NCI-H1436 (cell line): ENCODE data around the gene ZNF93.
"Not testable (repeated sequence)": the region's sequence is repeated elsewhere in the genome, so short reads cannot be mapped to it uniquely, and the experiment has no call there.

Experiments used
- DNase-seq: peaks from one replicate; lab custom pipeline; 2025; lab: John Stamatoyannopoulos, UW

The ZNF93 gene

GRCh38 chr19:19900729-19901444, at the start of gene ZNF93:
Gene ZNF93, plus strand, starts transcription at chr19:19900946. Its CDS starts 143 bp downstream, at chr19:19901089.
- DNase-seq = peak; percentile 96

- DNase-seq = not testable (repeated sequence)
Observed at GRCh38 chr19:19851740-19852139, 49.0 kb upstream of the ZNF93 start.

GRCh38 chr19:19858751-19859150, 42.0 kb upstream of the ZNF93 start:
- DNase-seq = no peak

- peak; percentile 27 for DNase-seq
Observed at GRCh38 chr19:19860756-19861390, 39.9 kb upstream of the ZNF93 start.

- DNase-seq = peak; percentile 96
Observed at GRCh38 chr19:19865750-19866610, 34.8 kb upstream of the ZNF93 start, which contains the start of gene ZNF253. Gene ZNF253, plus strand, starts transcription at chr19:19865882. Its CDS starts 115 bp downstream, at chr19:19865997.

DNA sequence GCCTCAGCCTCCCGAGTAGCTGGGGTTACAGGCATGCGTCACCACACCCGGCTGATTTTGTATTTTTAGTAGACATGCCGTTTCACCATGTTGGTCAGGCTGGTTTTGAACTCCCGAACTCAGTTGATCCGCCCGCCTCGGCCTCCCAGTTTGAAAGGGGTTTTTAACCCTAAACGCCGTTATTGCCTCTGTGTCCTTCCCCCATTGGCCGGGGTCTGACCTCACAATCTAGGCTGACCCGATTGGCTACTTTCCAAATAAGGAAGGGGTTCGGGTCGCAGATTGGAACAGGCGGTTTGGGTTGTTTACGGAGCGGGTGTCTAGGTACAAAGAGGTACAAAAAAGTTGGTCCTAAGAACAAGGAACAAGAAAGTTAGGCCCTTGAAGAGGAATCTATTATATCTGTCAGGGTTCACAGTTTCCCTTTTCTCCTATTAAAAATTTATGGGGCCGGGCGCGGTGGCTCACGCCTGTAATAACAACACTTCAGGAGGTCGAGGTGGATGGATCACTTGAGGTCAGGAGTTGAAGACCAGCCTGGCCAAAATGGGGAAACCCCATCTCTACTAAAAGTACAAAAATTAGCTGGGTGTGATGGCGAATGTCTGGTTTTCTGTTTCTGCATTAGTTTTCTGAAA, 34.0 kb upstream of the ZNF93 start:
- DNase-seq = no peak

DNA sequence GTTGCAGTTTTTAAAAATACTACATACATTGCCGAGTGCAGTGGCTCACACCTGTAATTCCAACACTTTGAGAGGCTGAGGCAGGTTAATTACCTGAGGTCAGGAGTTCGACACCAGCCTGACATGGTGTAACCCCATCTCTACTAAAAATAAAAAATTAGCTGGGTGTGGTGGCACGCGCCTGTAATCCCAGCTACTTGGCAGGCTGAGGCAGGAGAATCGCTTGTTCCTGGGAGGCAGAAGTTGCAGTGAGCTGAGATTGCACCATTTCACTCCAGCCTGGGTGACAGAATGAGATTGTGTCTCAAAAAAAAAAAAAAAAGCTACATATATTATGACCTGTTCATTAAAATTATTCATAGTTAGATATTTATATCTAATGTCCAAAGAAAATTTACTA, 30.7 kb upstream of the ZNF93 start:
- not testable (repeated sequence) for DNase-seq

GRCh38 chr19:19871932-19872331, 28.8 kb upstream of the ZNF93 start:
- no peak for DNase-seq

DNA sequence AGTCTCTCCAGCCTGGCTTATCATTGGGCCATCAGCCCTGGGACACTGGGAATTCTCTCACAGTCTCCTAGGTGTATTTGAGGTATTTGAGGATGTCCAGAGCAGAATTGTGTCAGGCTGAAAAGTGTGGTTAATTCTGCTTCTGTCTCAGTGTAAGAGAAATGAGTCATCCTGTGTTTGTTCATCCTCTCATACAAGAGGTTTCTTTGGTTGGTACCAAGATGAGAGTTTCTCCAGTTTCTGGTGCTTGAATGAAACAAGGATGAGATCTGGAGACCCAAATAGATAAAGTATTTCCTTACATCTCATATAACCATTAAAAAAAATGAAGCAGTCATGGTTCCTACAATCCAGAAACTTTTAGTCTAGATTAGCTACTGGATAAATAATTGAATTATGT, 27.4 kb upstream of the ZNF93 start:
- DNase-seq = no peak

- DNase-seq = no peak
Observed at GRCh38 chr19:19877724-19878123, 23.0 kb upstream of the ZNF93 start.

DNA sequence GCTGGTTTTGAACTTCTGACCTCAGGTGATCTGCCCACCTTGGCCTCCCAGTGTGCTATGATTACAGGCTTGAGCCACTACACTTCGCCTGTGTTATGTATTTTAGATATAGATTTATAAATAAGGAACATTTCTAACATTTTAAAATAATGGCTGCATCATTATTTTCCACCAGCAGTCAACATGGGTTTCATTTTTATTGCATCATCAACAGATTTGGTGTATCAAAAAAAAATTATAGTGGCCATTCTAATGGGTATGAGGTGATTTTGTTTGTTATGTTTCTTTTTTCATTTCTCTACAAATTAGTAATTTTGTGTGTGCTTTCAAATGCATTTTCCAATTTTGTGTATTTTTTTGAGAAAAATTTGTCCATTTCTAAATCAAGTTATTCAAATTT, 16.2 kb upstream of the ZNF93 start:
- DNase-seq = no peak

DNA sequence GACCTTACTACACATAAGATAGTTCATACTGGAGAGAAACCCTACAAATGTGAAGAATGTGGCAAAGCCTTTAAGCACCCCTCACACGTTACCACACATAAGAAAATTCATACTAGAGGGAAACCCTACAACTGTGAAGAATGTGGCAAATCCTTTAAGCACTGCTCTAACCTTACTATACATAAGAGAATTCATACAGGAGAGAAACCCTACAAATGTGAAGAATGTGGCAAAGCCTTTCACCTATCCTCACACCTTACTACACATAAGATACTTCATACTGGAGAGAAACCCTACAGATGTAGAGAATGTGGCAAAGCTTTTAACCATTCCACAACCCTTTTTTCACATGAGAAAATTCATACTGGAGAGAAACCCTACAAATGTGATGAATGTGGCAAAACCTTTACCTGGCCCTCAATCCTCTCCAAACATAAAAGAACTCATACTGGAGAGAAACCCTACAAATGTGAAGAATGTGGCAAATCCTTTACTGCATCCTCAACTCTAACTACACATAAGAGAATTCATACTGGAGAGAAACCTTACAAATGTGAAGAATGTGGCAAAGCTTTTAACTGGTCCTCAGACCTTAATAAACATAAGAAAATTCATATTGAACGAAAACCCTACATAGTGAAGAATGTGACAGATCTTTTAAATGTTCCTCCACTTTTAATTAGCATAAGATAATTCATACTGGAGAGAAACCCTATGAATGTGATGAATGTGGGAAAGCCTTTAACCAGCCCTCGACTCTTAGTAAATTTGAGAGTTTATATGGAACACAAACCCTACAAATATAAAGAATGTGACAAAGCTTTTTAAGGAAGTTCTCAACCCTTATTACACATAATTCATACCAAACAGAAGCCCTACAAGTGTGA, 8.4 kb upstream of the ZNF93 start:
- DNase-seq = not testable (repeated sequence)

DNA sequence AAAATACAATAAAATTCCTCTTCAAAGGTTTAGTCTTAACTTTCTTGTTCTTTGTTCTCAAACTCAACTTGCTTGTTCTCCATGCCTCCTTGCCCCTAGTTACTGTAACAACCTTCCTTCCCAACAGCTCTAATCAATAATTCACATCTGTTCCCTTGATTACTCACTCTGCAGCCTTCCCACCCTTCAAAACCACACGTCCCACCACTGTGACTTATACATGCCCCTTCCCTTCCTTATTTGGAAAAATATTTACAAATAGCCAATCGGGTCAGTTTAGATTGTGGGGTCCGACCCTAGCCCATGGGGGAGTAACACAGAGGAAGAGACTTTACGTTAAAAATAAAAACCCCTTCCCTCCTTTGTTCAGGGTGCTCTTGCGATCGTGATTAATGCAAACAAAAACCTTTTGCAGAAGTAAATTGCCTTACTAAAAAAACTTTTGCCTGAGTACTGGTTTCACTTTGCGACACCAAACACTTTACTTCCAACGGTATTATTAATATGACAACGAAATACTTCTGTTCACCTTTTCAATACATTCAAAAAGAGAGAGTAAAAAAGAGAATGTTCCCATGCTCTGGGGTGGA, 512 bp upstream of the ZNF93 start:
- DNase-seq = no peak

DNA sequence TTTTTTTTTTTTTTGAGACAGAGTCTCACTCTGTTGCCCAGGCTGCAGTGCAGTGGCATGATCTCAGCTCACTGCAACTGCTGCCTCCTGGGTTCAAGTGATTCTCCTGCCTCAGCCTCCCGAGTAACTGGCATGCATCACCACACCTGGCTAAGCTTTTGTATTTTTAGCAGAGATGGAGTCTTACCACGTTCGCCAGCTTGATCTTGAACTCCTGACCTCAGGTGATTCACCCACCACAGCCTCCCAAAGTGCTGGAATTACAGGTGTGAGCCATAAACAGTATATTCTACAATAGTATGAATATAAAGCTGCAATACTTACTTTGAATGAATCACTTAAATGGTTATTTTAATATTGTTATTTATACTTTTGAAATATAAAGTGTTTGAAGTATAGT, 6.8 kb downstream of the ZNF93 start:
- DNase-seq = not testable (repeated sequence)

DNA sequence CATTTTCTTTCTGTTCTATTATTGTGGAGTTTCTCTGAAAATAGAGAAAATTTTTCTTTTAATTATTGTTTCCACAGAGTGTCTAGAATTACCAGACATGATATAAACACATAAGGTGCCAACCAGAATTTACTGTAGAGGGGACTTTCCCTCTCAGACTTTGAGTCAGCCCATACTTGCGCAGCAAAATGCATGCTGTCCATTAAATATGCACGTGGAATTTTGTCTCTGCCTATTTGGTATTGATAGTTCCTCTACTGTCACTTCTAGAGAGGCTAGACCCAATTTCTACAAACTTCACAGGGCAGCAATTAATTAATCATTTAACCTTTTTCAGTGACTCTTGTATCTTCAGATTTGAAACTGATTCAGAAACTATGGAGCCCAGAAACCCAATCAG, 8.9 kb downstream of the ZNF93 start:
- DNase-seq = no peak

DNA sequence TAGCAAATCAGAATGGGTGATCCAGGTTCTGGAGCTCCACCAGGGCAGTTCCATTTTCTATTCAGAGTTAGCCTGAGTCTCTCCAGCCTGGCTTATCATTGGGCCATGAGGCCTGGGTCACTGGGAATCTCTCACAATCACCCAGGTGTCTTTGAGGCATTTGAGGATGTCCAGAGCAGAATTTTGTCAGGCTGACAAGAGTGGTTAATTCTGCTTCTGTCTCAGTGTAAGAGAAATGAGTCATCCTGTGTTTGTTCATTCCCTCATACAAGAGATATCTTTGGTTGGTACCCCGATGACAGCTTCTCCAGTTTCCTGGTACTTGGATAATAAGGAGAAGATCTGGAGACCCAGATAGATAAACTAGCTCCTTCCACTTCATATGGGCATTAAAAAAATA, 10.4 kb downstream of the ZNF93 start:
- no peak for DNase-seq

- no peak for DNase-seq
Observed at GRCh38 chr19:19914596-19914995, 13.8 kb downstream of the ZNF93 start.

DNA sequence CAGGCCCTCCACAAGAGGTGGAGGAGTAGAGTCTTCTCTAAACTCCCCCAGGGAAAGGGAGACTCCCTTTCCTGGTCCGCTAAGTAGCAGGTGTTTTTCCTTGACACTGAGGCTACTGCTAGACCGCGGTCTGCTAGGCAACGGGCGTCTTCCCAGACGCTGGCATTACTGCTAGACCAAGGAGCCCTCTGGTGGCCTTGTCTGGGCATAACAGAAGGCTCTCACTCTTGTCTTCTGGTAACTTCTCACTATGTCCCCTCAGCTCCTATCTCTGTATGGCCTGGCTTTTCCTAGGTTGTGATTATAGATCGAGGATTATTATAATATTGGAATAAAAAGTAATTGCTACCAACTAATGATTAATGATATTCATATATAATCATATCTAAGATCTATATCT, 29.7 kb downstream of the ZNF93 start:
- not testable (repeated sequence) for DNase-seq

DNA sequence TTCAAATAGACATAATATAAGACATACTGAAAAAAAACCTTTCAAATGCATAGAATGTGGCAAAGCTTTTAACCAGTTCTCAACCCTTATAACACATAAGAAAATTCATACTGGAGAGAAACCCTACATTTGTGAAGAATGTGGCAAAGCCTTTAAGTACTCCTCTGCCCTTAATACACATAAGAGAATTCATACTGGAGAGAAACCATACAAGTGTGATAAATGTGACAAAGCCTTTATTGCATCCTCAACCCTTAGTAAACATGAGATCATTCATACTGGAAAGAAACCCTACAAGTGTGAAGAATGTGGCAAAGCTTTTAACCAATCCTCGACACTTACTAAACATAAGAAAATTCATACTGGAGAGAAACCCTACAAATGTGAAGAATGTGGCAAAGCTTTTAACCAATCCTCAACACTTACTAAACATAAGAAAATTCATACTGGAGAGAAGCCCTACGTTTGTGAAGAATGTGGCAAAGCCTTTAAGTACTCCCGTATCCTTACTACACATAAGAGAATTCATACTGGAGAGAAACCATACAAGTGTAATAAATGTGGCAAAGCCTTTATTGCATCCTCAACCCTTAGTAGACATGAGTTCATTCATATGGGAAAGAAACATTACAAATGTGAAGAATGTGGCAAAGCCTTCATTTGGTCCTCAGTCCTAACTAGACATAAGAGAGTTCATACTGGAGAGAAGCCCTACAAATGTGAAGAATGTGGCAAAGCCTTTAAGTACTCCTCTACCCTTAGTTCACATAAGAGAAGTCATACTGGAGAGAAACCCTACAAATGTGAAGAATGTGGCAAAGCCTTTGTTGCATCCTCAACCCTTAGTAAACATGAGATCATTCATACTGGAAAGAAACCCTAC, 32.9 kb downstream of the ZNF93 start:
- not testable (repeated sequence) for DNase-seq

GRCh38 chr19:19937403-19937802, 36.7 kb downstream of the ZNF93 start:
- DNase-seq = no peak
